ENCODE data around the gene MORN1. TPM values are rescaled to one million over a fixed set of nuclear protein-coding genes. Genes with fewer than 3 reads are reported as not detected.

Gene MORN1
- total and polyA plus RNA-seq, 2 of the 4 experiments (the other 2 are of a cell fraction) = 3.0 to 4.2 TPM

- Histone ChIP-seq H3K4me2 (ENCODE audit: low read depth, low read length) (no peak overlapping the region), H2BK20ac (ENCODE audit: low read depth, low read length) (no peak overlapping the region), H3K36me3 (ENCODE audit: control insufficient read depth, insufficient read depth, low read length) (peaks cover 23% of the 10 kb centered on the region), H3K4ac (ENCODE audit: low read depth, low read length) (peak overlapping the region; percentile 69), H3K79me1 (ENCODE audit: low read depth in 1 of 2, low read length in 2 of 2) (peaks cover 0 to 47% of the 10 kb centered on the region in 2 experiments; a peak in 2 of 4 replicates), H3K9me1 (ENCODE audit: insufficient read depth, low read length) (0 out of 2 replicates have a peak, but pooled peaks cover 4% of the 10 kb centered on the region), H3K23ac (ENCODE audit: low read depth, low read length) (no peak overlapping the region), H2BK120ac (ENCODE audit: low read depth, low read length) (no peak overlapping the region), H3K9ac (ENCODE audit: low read depth, low read length) (no peak overlapping the region), H4K20me1 (ENCODE audit: insufficient read depth, low read length) (0 out of 2 replicates have a peak, but pooled peaks cover 12% of the 10 kb centered on the region), H4K91ac (ENCODE audit: insufficient read depth, low read depth, low read length) (no peak overlapping the region), H2AK5ac (ENCODE audit: low read depth, low read length) (peak overlapping the region; percentile 2; the same call in 1 of the 2 replicates), H2BK5ac (ENCODE audit: low read depth, low read length, poor library complexity, severe bottlenecking) (peak overlapping the region; percentile 17), H3K14ac (replicated peaks; ENCODE audit: low read depth, low read length) (no peak overlapping the region), H3K4me3 (ENCODE audit: insufficient read depth, low read depth, low read length) (no peak overlapping the region), H4K8ac (ENCODE audit: low read depth in 2 of 2, low read length in 2 of 2) (no peak overlapping the region), H3K56ac (ENCODE audit: extremely low read depth, insufficient read depth, low read length) (no peak overlapping the region), H4K5ac (ENCODE audit: low read depth, low read length) (no peak overlapping the region), H3K27ac (ENCODE audit: insufficient read depth, low read length) (peak overlapping the region; percentile 3; the same call in 1 of the 2 replicates), H3K4me1 (ENCODE audit: control insufficient read depth, insufficient read depth, low read length) (peaks cover 32% of the 10 kb centered on the region), H3K9me3 (ENCODE audit: control insufficient read depth, insufficient read depth, low read length) (no peaks in the 10 kb centered on the region), H3K27me3 (ENCODE audit: control insufficient read depth, insufficient read depth, low read length) (no peaks in the 10 kb centered on the region), H3K18ac (ENCODE audit: low read depth, low read length) (no peak overlapping the region), H2BK15ac (ENCODE audit: low read depth, low read length) (no peak overlapping the region), H2AFZ (replicated peaks; ENCODE audit: low read length, poor library complexity) (no peak overlapping the region), H2AK9ac (replicated peaks; ENCODE audit: low read depth, low read length, poor library complexity) (no peak overlapping the region)
- no peak for TF ChIP-seq RAD21 (IDR thresholded peaks at IDR 0.05; ENCODE audit: low read length)
- no peak for TF ChIP-seq POLR2A (IDR thresholded peaks at IDR 0.05; ENCODE audit: low read depth, low read length)
- TF ChIP-seq MAFK (IDR thresholded peaks at IDR 0.05; ENCODE audit: low read depth, low read length) = no peak
- no peak for TF ChIP-seq NFE2L2 (IDR thresholded peaks at IDR 0.05; ENCODE audit: low read depth, low read length)
- no peak for TF ChIP-seq SMC3 (IDR thresholded peaks at IDR 0.05; ENCODE audit: low read depth, low read length)
- TF ChIP-seq BHLHE40 (IDR thresholded peaks at IDR 0.05; ENCODE audit: low read depth, low read length) = no peak
- TF ChIP-seq ELK1 (IDR thresholded peaks at IDR 0.05; ENCODE audit: borderline replicate concordance, low read depth, low read length) = no peak
- TF ChIP-seq CTCF (conservative IDR thresholded peaks at IDR 0.05; ENCODE audit: low read depth, low read length) = no peak
- TF ChIP-seq USF2 (IDR thresholded peaks at IDR 0.05; ENCODE audit: low read depth, low read length) = no peak
- TF ChIP-seq CEBPB (IDR thresholded peaks at IDR 0.05; ENCODE audit: low read depth, low read length) = no peak
- CTCF ChIA-PET = interaction anchor here (0.7 to 2.0 kb wide), 3 partner anchors 11 to 109 kb away, joined by 3 to 8 read pairs (median 3); no protein-coding TSS in a partner anchor
- WGBS, 2 experiments (ENCODE audit: extremely low coverage in 2 of 2, insufficient read length in 1 of 2) = no CpG with 5 or more reads among the region's 10 CpGs
- POLR2A ChIA-PET (ENCODE audit: unreplicated experiment) = interaction anchor here (0.9 kb wide), 1 partner anchor 85 kb away, joined by 3 read pairs; no protein-coding TSS in a partner anchor
- ATAC-seq (ENCODE audit: low read depth) = no peak
- in situ Hi-C loops (cut with MboI; ENCODE audit: low sequenced_read_pairs) = no loop called here
- BruUV-seq (replicated peaks) = no TSS peak
- no peak for DNase-seq
- dilution Hi-C loops (cut with HindIII; ENCODE audit: low sequenced_read_pairs, unreplicated experiment) = no loop called here
- intact Hi-C loops (cut with micrococcal nuclease) = loop anchor here (5.0 kb wide), 2 partner anchors 70 to 115 kb away; no protein-coding TSS in a partner anchor
These were observed 79.2 kb downstream of the MORN1 start for GRCh38 chr1:2312160-2312514.

Data from IMR-90 (cell line).